MCF 10A (cell line): ENCODE measurements around the gene RIN1. TPM values are rescaled to one million over a fixed set of nuclear protein-coding genes. Genes with fewer than 3 reads are reported as not detected.

Experiments
- BruUV-seq: library from RNA; stranded (reverse); fragments of 400-500 nt; replicated peaks from 2 replicates; lab custom pipeline; 2021; lab: Mats Ljungman, UMichigan
- CTCF ChIA-PET: fragments of 300-600 bp; sonication (Branson Sonifier 250); formaldehyde crosslinking; extraction: SDS; loops from one replicate; lab custom pipeline; 2021; ENCODE audit warnings: antibody characterized with exemption, inconsistent platforms; lab: Yijun Ruan, JAX
- POLR2A ChIA-PET: fragments of 300-600, 350-650 bp; sonication (Branson Sonifier 250); formaldehyde crosslinking; extraction: SDS; loops from one replicate; lab custom pipeline; 2020; ENCODE audit warnings: antibody characterized with exemption, inconsistent platforms; lab: Yijun Ruan, JAX
- DNase-seq: peaks from one replicate; pipeline ENCODE4 v3.0.0-alpha.2; 2018; ENCODE audit not compliant: unreplicated experiment
- H3K27ac Mint-ChIP-seq: one replicate; pipeline ENCODE4 v1.8.0; 2022; ENCODE audit warnings: mild to moderate bottlenecking, low read depth, mixed read lengths; ENCODE audit not compliant: unreplicated experiment
- H3K27me3 Mint-ChIP-seq: one replicate; pipeline ENCODE4 v1.8.0; 2022; ENCODE audit warnings: mixed read lengths; ENCODE audit not compliant: insufficient read depth, unreplicated experiment
- H3K36me3 Mint-ChIP-seq: one replicate; pipeline ENCODE4 v1.8.0; 2022; ENCODE audit warnings: mild to moderate bottlenecking, moderate library complexity, mixed read lengths; ENCODE audit not compliant: insufficient read depth, unreplicated experiment
- H3K4me1 Mint-ChIP-seq: one replicate; pipeline ENCODE4 v1.8.0; 2022; ENCODE audit warnings: mixed read lengths; ENCODE audit not compliant: insufficient read depth, unreplicated experiment
- H3K4me3 Mint-ChIP-seq: one replicate; pipeline ENCODE4 v1.8.0; 2022; ENCODE audit warnings: mild to moderate bottlenecking, moderate library complexity, mixed read lengths; ENCODE audit not compliant: unreplicated experiment
- H3K9me3 Mint-ChIP-seq: one replicate; pipeline ENCODE4 v1.8.0; 2022; ENCODE audit warnings: mixed read lengths; ENCODE audit not compliant: unreplicated experiment
- intact Hi-C: fragments of 100-400 bp; cut with micrococcal nuclease; formaldehyde crosslinking; loops from 2 replicates; pipeline ENCODE4 v1.14.1; 2022
- total RNA-seq: library from RNA; stranded (reverse); gene quantifications from 2 replicates; pipeline ENCODE4 v1.2.3, GENCODE V29; 2022
- TF ChIP-seq, protein P1 (sequence below): fragments of 200-600 bp; IDR thresholded peaks from one replicate; pipeline ENCODE4 v1.8.0; 2022; ENCODE audit warnings: antibody characterized with exemption, mild to moderate bottlenecking; ENCODE audit not compliant: unreplicated experiment

Gene RIN1
- total RNA-seq, 1 experiment from 2014 or later: 50.2 TPM

GRCh38 chr11:66309475-66309874 lies 26.8 kb downstream of the RIN1 start:
- POLR2A ChIA-PET: interaction anchor here (1.1 to 1.2 kb wide), 2 partner anchors 15 to 27 kb away, joined by 3 read pairs; no protein-coding TSS in a partner anchor

GRCh38 chr11:66302656-66303055 lies 33.6 kb downstream of the RIN1 start:
- no TSS peak for BruUV-seq
- Mint-ChIP-seq H3K27me3 (no peaks in the 10 kb centered on the region), H3K27ac (no peak overlapping the region), H3K4me3 (no peak overlapping the region), H3K36me3 (no peaks in the 10 kb centered on the region), H3K9me3 (no peaks in the 10 kb centered on the region), H3K4me1 (no peaks in the 10 kb centered on the region)
- intact Hi-C loops: no loop called here
- POLR2A ChIA-PET: no interaction called here
- CTCF ChIA-PET: interaction anchor here (0.7 to 1.4 kb wide), 4 partner anchors 9 to 314 kb away, joined by 3 to 6 read pairs (median 3); no protein-coding TSS in a partner anchor
- TF ChIP-seq, protein P1, sequence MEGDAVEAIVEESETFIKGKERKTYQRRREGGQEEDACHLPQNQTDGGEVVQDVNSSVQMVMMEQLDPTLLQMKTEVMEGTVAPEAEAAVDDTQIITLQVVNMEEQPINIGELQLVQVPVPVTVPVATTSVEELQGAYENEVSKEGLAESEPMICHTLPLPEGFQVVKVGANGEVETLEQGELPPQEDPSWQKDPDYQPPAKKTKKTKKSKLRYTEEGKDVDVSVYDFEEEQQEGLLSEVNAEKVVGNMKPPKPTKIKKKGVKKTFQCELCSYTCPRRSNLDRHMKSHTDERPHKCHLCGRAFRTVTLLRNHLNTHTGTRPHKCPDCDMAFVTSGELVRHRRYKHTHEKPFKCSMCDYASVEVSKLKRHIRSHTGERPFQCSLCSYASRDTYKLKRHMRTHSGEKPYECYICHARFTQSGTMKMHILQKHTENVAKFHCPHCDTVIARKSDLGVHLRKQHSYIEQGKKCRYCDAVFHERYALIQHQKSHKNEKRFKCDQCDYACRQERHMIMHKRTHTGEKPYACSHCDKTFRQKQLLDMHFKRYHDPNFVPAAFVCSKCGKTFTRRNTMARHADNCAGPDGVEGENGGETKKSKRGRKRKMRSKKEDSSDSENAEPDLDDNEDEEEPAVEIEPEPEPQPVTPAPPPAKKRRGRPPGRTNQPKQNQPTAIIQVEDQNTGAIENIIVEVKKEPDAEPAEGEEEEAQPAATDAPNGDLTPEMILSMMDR: no peak
- no peak for DNase-seq

More at GRCh38 chr11:66309475-66309874, 26.8 kb downstream of the RIN1 start:
- intact Hi-C loops: no loop called here
- Mint-ChIP-seq H3K27ac (no peak overlapping the region), H3K27me3 (no peaks in the 10 kb centered on the region), H3K36me3 (no peaks in the 10 kb centered on the region), H3K4me3 (no peak overlapping the region), H3K4me1 (peaks cover 6% of the 10 kb centered on the region), H3K9me3 (no peaks in the 10 kb centered on the region)
- no peak for DNase-seq
- no TSS peak for BruUV-seq
- CTCF ChIA-PET: interaction anchor here (0.7 to 5.5 kb wide), 6 partner anchors 10 to 101 kb away, joined by 3 to 48 read pairs (median 4); partner anchors contain the start of gene RIN1
- TF ChIP-seq, protein P1: no peak

DNA sequence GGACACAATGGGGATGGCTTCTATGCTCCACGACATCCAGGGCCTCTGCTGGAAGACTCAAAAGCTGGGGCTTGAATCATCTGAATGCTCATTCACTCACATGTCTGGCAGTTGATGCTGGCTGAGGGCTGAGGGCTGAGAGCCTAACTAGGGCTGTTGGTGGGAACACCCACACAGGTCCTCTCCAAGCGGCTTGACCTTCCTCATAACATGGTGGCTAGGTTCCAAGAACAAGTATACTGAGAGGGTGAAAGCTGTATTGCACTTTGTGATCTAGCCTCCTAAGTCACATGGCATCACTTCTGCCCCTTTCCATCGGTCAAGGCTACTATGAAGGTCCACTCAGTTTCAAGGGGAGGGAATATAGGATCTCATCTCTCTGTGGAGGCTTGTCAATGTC lies 37.0 kb downstream of the RIN1 start:
- no peaks in the 10 kb centered on the region for H3K4me1 Mint-ChIP-seq
- H3K27ac Mint-ChIP-seq: no peak overlapping the region
- ChIA-PET POLR2A (interaction anchor here (0.6 to 1.2 kb wide), 2 partner anchors 24 to 122 kb away, joined by 3 to 5 read pairs; no protein-coding TSS in a partner anchor), CTCF (interaction anchor here (0.9 kb wide), 1 partner anchor 8 kb away, joined by 3 read pairs; no protein-coding TSS in a partner anchor)
- no peaks in the 10 kb centered on the region for H3K36me3 Mint-ChIP-seq
- H3K27me3 Mint-ChIP-seq: no peaks in the 10 kb centered on the region
- intact Hi-C loops: no loop called here
- DNase-seq: no peak
- no peaks in the 10 kb centered on the region for H3K9me3 Mint-ChIP-seq
- no peak overlapping the region for H3K4me3 Mint-ChIP-seq
- no TSS peak for BruUV-seq
- TF ChIP-seq, protein P1: no peak

- H3K36me3 Mint-ChIP-seq: no peaks in the 10 kb centered on the region
- intact Hi-C loops: no loop called here
- POLR2A ChIA-PET: interaction anchor here (0.8 kb wide), 1 partner anchor 9 kb away, joined by 4 read pairs; the partner anchor contains the start of gene YIF1A
- TF ChIP-seq, protein P1: no peak
- no peak overlapping the region for H3K27ac Mint-ChIP-seq
- CTCF ChIA-PET: interaction anchor here (1.3 kb wide), 1 partner anchor 89 kb away, joined by 4 read pairs; no protein-coding TSS in a partner anchor
- no peaks in the 10 kb centered on the region for H3K9me3 Mint-ChIP-seq
- peaks cover 4% of the 10 kb centered on the region for H3K4me1 Mint-ChIP-seq
- DNase-seq: no peak
- H3K27me3 Mint-ChIP-seq: peaks cover 7% of the 10 kb centered on the region
- no peak overlapping the region for H3K4me3 Mint-ChIP-seq
- no TSS peak for BruUV-seq
These were observed 38.6 kb downstream of the RIN1 start for GRCh38 chr11:66297610-66298009.
